ENCODE results near the gene PCSK4. TPM values are rescaled to one million over a fixed set of nuclear protein-coding genes. Genes with fewer than 3 reads are reported as not detected.
A peak's percentile ranks its signal among the peaks of the same experiment; 100 is the strongest.

PCSK4 gene
- total and polyA plus RNA-seq, 9 of the 15 experiments (the other 6 are each of a cell fraction or from before 2014, with no cell fraction given) = 0.01 to 9.1 (median 2.1) TPM; not detected in 1

GRCh38 chr19:1438933-1439354, 51.2 kb downstream of the PCSK4 start (continued):
- TF ChIP-seq KLF16 (IDR thresholded peaks at IDR 0.05) (no peak), YY1 (IDR thresholded peaks at IDR 0.05; ENCODE audit: borderline replicate concordance in 1 of 3, control insufficient read depth in 1 of 3, extremely low read depth in 1 of 3, insufficient read depth in 3 of 3, insufficient read length in 1 of 3, insufficient replicate concordance in 2 of 3, low read depth in 1 of 3, low read length in 2 of 3) (peak in 1 of 3 experiments; percentile 17), ZBTB1 (CRISPR knock-in tag; IDR thresholded peaks at IDR 0.05; ENCODE audit: borderline replicate concordance, low read depth) (0 out of 2 replicates have a peak, but pooled peaks have one; percentile 9), MYNN (IDR thresholded peaks at IDR 0.05) (no peak), MYNN (CRISPR knock-in tag; IDR thresholded peaks at IDR 0.05) (no peak), ZNF316 (IDR thresholded peaks at IDR 0.05) (no peak), ASH1L (IDR thresholded peaks at IDR 0.05; ENCODE audit: borderline replicate concordance, low read depth, partially characterized antibody) (no peak), NFATC3 (IDR thresholded peaks at IDR 0.05) (no peak), CHD1 (IDR thresholded peaks at IDR 0.05; ENCODE audit: low read length) (no peak), ELK1 (CRISPR knock-in tag; IDR thresholded peaks at IDR 0.05) (no peak), BRF1 (IDR thresholded peaks at IDR 0.05; ENCODE audit: borderline replicate concordance, extremely low read depth, insufficient read length) (no peak), PRMT5 (CRISPR knock-in tag; IDR thresholded peaks at IDR 0.05) (no peak), RB1 (IDR thresholded peaks at IDR 0.05; ENCODE audit: low read depth) (no peak), MBD2 (IDR thresholded peaks at IDR 0.05; ENCODE audit: borderline replicate concordance, low read depth) (no peak), STAT6 (CRISPR knock-in tag; IDR thresholded peaks at IDR 0.05) (no peak), SNIP1 (IDR thresholded peaks at IDR 0.05; ENCODE audit: low read depth) (no peak), RAD51 (IDR thresholded peaks at IDR 0.05; ENCODE audit: borderline replicate concordance, low read depth) (peak; percentile 67), ZBTB8A (IDR thresholded peaks at IDR 0.05; ENCODE audit: partially characterized antibody) (no peak), NR3C1 (CRISPR knock-in tag; IDR thresholded peaks at IDR 0.05) (no peak), ZNF212 (CRISPR knock-in tag; IDR thresholded peaks at IDR 0.05) (no peak), TAF1 (IDR thresholded peaks at IDR 0.05; ENCODE audit: control insufficient read depth, extremely low read depth, insufficient read depth, low read length, severe bottlenecking) (peak; percentile 8), MITF (IDR thresholded peaks at IDR 0.05) (no peak), RBM34 (IDR thresholded peaks at IDR 0.05; ENCODE audit: borderline replicate concordance, insufficient read depth, low read length) (no peak), TEAD4 (IDR thresholded peaks at IDR 0.05; ENCODE audit: low read length) (no peak), TEAD4 (CRISPR knock-in tag; IDR thresholded peaks at IDR 0.05; ENCODE audit: borderline replicate concordance) (no peak)
